Stimulated activated CD8-positive, alpha-beta memory T cell treated with anti-CD3 and anti-CD28 coated beads, Interleukin-7, amount 100 ng/mL, for 1 hour (primary cell): Measurements from ENCODE around the gene KMT2A.
"Not testable (repeated sequence)": the region's sequence is repeated elsewhere in the genome, so short reads cannot be mapped to it uniquely, and the experiment has no call there.

Source experiments
- DNase-seq, 2 donors: peaks; one replicate each; pipeline ENCODE4 v3.0.0-alpha.2; 2020; ENCODE audit warnings: low read depth in 2 of 2

Gene KMT2A

DNA sequence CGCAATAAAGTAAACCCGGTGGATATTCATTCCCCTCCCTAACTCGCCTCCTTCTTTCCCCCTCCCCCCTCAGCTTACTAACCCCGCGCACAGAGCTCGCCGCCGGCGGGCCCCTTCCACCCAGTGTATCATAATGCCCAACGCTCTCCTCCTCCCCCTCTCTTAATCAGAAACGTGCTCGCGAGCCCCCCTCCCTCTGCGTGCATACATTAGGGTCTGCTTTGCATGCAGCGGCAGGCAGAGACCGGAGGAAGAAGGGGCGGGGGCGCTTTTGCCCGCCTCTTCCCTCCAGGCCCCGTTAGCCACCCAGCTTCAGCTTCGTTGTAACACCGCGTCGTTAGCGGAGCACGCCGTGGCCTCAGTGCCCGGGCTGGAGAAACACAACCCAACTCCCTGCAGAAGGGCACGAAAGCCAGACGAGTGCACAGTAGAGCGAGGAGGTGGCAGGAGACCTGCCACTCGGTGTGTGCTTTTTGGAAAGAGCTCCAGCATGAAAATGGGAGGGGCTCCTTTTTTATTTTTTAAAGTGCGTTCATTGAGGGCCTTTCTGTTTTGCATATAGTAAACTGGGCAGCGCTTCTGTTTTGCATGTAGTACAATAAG, 901 bp upstream of the KMT2A start:
- DNase-seq: peak in 1 of 2 donors; percentile 28

GRCh38 chr11:118436639-118437207, 431 bp downstream of the KMT2A start:
- DNase-seq: peak in 1 of 2 donors; percentile 8

- peak in 1 of 2 donors; percentile 10 for DNase-seq
Observed at GRCh38 chr11:118437208-118438125, 1.2 kb downstream of the KMT2A start.

GRCh38 chr11:118438314-118438931, 2.1 kb downstream of the KMT2A start:
- DNase-seq: peak in 1 of 2 donors; percentile 18

- no peak for DNase-seq
Observed at GRCh38 chr11:118439646-118440045, 3.4 kb downstream of the KMT2A start.

DNA sequence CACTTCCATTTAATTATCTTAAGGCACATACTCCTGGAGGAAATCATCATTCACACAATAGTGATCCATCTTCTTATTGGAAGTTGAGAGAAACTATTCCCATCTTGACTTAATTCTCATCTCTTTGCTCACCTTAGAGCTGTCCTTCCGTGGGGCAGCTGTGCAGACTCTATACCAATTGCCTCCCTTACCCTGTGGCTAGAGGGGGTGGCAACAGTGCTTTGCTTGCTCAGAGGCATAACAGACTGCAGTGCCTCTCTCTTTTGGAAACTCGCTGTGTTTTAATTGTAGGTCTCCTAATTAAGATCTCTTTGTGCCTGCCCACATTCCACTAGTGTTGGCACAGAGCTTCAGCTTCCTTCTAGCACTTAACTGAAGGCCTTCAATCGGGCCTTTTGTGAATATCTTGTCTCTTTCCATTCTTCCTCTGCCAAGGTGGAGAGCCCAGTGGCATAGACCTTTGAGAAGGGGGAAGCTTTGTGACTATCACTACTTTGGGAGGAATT, 5.5 kb downstream of the KMT2A start:
- no peak for DNase-seq

- no peak for DNase-seq
Observed at GRCh38 chr11:118442301-118442700, 6.0 kb downstream of the KMT2A start.

DNA sequence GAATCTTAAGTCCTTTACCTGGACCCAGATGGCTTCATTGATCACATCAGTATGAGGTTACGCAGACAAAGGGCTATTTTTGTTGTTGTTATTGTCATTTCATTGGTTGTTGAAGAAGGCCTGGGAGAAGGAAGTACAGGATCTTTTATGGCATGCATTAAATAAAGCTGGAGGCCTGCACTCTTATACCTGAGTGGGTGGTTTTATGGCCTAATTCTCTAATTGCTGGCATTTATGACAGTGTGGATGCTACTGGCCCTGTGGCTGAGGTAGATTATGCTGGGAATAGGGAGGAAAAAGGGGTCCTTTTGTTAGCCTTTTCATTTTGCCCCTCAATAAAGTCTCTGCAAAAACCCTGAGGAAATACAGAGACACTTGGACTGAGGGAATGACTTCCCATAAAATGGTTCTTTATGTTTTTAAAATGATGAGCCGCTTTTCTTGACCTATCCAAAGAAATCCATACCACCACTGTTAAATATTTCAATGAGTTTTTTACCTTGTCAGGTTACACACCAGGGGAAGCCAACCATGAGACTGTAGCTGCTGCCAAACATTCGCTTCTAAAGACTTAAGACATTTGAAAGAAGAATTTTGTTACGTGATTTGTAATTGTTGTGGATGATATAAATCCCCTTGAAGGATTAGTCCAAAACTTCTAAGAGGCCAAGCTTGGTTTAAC, 6.8 kb downstream of the KMT2A start:
- no peak for DNase-seq

GRCh38 chr11:118443590-118444218, 7.4 kb downstream of the KMT2A start:
- no peak for DNase-seq

- no peak for DNase-seq
Observed at GRCh38 chr11:118447423-118447822, 11.1 kb downstream of the KMT2A start.

DNA sequence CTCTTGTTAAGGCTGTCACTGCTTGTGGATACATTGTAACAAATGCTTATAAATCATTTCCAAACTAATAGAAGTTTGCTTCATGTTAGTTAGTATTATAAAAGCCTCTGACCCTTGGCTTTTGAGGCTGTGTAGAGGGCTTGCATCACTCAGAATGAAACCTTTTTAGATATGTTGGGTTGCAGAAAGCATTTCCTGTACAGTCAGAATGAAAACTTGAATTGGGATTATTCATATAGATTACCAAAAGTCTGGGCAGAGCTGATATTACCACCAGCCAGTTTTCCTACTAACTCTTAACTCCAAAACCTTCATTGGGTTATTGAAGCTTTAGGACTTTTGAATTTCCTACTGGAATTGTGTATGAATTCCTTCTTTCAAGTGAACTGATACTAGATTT, 12.0 kb downstream of the KMT2A start:
- no peak for DNase-seq

- no peak for DNase-seq
Observed at GRCh38 chr11:118449316-118449918, 13.1 kb downstream of the KMT2A start.

DNA sequence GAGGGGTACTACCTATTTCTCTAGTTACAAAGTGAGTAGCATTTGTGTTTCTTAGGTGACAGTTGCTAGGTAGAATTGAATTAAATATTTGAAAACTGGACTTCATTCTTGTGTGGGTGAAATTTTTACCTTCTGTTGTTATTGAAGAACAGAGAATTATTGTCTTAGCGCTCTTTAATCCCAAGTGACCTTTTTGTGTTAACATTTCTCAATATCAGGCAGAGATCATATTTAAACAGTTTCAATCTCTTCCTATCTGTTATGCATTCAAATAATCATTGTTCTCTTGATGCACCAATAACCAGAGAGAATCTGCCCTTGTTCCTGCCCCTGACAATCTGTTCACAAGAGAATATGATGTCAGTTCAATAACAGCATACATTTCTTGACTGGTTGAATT, 14.2 kb downstream of the KMT2A start:
- no peak for DNase-seq

GRCh38 chr11:118462178-118462577, 25.9 kb downstream of the KMT2A start:
- no peak for DNase-seq

DNA sequence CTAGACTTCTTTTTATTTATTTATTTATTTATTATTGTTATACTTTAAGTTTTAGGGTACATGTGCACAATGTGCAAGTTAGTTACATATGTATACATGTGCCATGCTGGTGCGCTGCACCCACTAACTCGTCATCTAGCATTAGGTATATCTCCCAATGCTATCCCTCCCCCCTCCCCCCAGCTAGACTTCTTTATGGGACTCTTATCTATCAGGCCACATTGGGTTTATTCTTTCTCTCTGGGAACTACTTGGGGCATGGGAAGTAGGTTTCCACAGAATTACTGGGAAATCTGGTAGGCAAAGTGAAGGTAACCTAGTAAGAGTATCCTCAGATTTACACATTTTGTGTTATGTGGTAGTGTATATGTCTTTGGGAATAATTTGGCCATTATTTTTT, 32.7 kb downstream of the KMT2A start:
- DNase-seq: not testable (repeated sequence)

- DNase-seq: no peak
Observed at GRCh38 chr11:118471030-118471429, 34.7 kb downstream of the KMT2A start.

DNA sequence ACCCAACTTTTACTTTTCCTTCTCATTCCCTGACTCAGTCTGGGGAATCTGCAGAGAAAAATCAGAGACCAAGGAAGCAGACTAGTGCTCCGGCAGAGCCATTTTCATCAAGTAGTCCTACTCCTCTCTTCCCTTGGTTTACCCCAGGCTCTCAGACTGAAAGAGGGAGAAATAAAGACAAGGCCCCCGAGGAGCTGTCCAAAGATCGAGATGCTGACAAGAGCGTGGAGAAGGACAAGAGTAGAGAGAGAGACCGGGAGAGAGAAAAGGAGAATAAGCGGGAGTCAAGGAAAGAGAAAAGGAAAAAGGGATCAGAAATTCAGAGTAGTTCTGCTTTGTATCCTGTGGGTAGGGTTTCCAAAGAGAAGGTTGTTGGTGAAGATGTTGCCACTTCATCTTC, 37.2 kb downstream of the KMT2A start:
- DNase-seq: no peak

- no peak for DNase-seq
Observed at GRCh38 chr11:118476676-118477075, 40.4 kb downstream of the KMT2A start.

GRCh38 chr11:118481238-118481637, 44.9 kb downstream of the KMT2A start:
- not testable (repeated sequence) for DNase-seq

DNA sequence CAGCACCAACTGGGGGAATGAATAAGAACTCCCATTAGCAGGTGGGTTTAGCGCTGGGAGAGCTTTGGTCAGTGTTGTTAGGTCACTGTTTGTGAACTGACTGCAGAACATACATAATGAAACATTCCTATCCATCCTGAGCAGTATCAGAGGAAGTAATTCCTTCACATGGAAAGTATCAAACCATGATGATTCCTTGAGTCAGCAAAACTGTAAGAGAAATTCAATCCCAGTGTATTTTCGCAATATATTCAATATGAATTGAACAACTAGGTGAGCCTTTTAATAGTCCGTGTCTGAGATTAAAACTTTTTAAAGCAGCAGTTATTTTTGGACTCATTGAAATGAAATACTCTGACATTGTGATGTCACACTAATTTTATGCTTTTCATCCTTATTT, 48.1 kb downstream of the KMT2A start:
- DNase-seq: no peak

DNA sequence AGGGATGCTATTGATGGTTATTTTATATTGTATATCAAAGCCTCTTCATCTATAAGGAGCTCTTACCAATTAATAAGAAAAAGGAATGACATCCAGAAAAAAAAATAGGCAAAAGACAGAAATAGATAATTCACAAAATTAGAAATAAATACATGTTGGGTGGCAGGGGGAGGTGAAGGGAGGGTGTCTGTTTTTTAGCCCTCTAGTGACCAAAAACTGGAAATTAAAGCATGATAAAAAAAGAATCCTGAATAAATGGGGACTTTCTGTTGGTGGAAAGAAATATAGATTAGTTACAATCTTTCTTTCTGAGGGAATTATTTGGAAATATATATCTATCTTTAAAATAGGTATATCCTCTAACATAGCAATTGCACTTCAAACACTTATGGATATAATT, 49.0 kb downstream of the KMT2A start:
- DNase-seq: no peak
